HepG2 (cell line): ENCODE measurements around the gene SYT1. TPM values are rescaled to one million over a fixed set of nuclear protein-coding genes. Genes with fewer than 3 reads are reported as not detected.

Experiments used
- BATF2 ChIP-seq: sonication (generic); formaldehyde crosslinking; IDR thresholded peaks from 2 replicates; pipeline ENCODE4 v1.8.0; 2022; ENCODE audit warnings: mild to moderate bottlenecking, missing genetic modification reagents, moderate library complexity
- BCLAF1 ChIP-seq: fragments of 450-650 bp; IDR thresholded peaks from 2 replicates; pipeline ENCODE4 v1.6.1; 2017; ENCODE audit warnings: mild to moderate bottlenecking
- ERF ChIP-seq: IDR thresholded peaks from 2 replicates; pipeline ENCODE4 v1.6.1; 2018; ENCODE audit warnings: missing biosample characterization, missing genetic modification reagents
- GATA4 ChIP-seq: sonication (generic); IDR thresholded peaks from 2 replicates; pipeline ENCODE4 v1.6.1; 2016; ENCODE audit warnings: antibody characterized with exemption, low read depth, borderline replicate concordance
- IKZF4 ChIP-seq: sonication (generic); formaldehyde crosslinking; IDR thresholded peaks from 2 replicates; pipeline ENCODE4 v1.5.1; 2020; ENCODE audit warnings: borderline replicate concordance, mild to moderate bottlenecking, low read depth, missing genetic modification reagents; ENCODE audit errors: not compliant biosample characterization
- KDM5B ChIP-seq: sonication (generic); formaldehyde crosslinking; IDR thresholded peaks from 2 replicates; pipeline ENCODE4 v1.4.0; 2020; ENCODE audit warnings: missing genetic modification reagents, mild to moderate bottlenecking, borderline replicate concordance
- MAFF ChIP-seq: IDR thresholded peaks from 2 replicates; pipeline ENCODE4 v1.6.1; 2011; ENCODE audit warnings: low read depth, low read length, improper control_type of control experiment
- MYNN ChIP-seq: sonication (generic); formaldehyde crosslinking; IDR thresholded peaks from 2 replicates; pipeline ENCODE4 v1.4.0; 2020; ENCODE audit warnings: mild to moderate bottlenecking, low read depth, missing genetic modification reagents
- NFYB ChIP-seq: sonication (generic); formaldehyde crosslinking; IDR thresholded peaks from 2 replicates; pipeline ENCODE4 v1.4.0; 2020; ENCODE audit warnings: missing genetic modification reagents
- SOX5 ChIP-seq: IDR thresholded peaks from 2 replicates; pipeline ENCODE4 v1.6.1; 2016; ENCODE audit warnings: borderline replicate concordance
- THYN1 ChIP-seq: sonication (generic); formaldehyde crosslinking; IDR thresholded peaks from 2 replicates; pipeline ENCODE4 v1.8.1; 2023; ENCODE audit warnings: low read depth, mild to moderate bottlenecking, moderate library complexity, missing genetic modification reagents, borderline replicate concordance
- TRIM24 ChIP-seq: sonication (generic); formaldehyde crosslinking; IDR thresholded peaks from 2 replicates; pipeline ENCODE4 v1.8.0; 2022; ENCODE audit warnings: mild to moderate bottlenecking, missing genetic modification reagents
- XBP1 ChIP-seq: sonication (generic); formaldehyde crosslinking; IDR thresholded peaks from 2 replicates; pipeline ENCODE4 v1.5.0; 2020; ENCODE audit warnings: missing genetic modification reagents
- ZBTB38 ChIP-seq: sonication (generic); formaldehyde crosslinking; IDR thresholded peaks from 2 replicates; pipeline ENCODE4 v1.5.1; 2020; ENCODE audit warnings: mild to moderate bottlenecking, missing genetic modification reagents
- ZFAT ChIP-seq: sonication (generic); formaldehyde crosslinking; conservative IDR thresholded peaks from 2 replicates; pipeline ENCODE4 v1.8.1; 2023; ENCODE audit warnings: missing genetic modification reagents, inconsistent platforms
- ZMYM2 ChIP-seq: sonication (generic); formaldehyde crosslinking; IDR thresholded peaks from 2 replicates; pipeline ENCODE4 v1.8.0; 2022; ENCODE audit warnings: mild to moderate bottlenecking, missing genetic modification reagents
- ZNF121 ChIP-seq: sonication (generic); formaldehyde crosslinking; IDR thresholded peaks from 2 replicates; pipeline ENCODE4 v1.5.0; 2020; ENCODE audit warnings: mild to moderate bottlenecking, missing genetic modification reagents
- ZNF18 ChIP-seq: sonication (generic); formaldehyde crosslinking; IDR thresholded peaks from 2 replicates; pipeline ENCODE4 v1.8.0; 2022; ENCODE audit warnings: mild to moderate bottlenecking, missing genetic modification reagents; ENCODE audit not compliant: insufficient replicate concordance
- ZNF530 ChIP-seq: sonication (generic); formaldehyde crosslinking; IDR thresholded peaks from 2 replicates; pipeline ENCODE4 v1.5.0; 2020; ENCODE audit warnings: low read depth, mild to moderate bottlenecking, missing genetic modification reagents
- ZXDC ChIP-seq: sonication (generic); formaldehyde crosslinking; IDR thresholded peaks from 2 replicates; pipeline ENCODE4 v1.5.0; 2020; ENCODE audit warnings: mild to moderate bottlenecking, missing genetic modification reagents
- polyA plus RNA-seq, 8 experiments: library from polyadenylated mRNA; depleted of rRNA in 3 of 8; stranded (reverse) in 7 of 8; unstranded in 1 of 8; fragments of >200 nt; fragmentation: Illumina TruSeq in 4 of 8; extraction: Trizol in 4 of 8; gene quantifications; 2 replicates each; pipeline versions ENCODE4 v1.2.1 to v1.2.3, GENCODE V29; 2011 to 2016; ENCODE audit warnings: low read depth in 4 of 8, missing spikeins in 1 of 8, mixed read lengths in 1 of 8; ENCODE audit not compliant: insufficient read depth in 1 of 8
- total RNA-seq, 5 experiments: library from RNA; depleted of rRNA; stranded (reverse); fragments of >200 nt; fragmentation: Illumina TruSeq; extraction: Trizol; gene quantifications; 2 replicates each; pipeline ENCODE4 v1.2.3, GENCODE V29; 2016; ENCODE audit warnings: low read depth in 1 of 5

Gene SYT1
- total and polyA plus RNA-seq, 2 of the 13 experiments (the other 11 are each of a cell fraction or from before 2014, with no cell fraction given): not detected

GRCh38 chr12:79424109-79424721, 559.6 kb downstream of the SYT1 start (continued):
- TF ChIP-seq ZNF18 (CRISPR knock-in tag) (no peak), SOX5 (CRISPR knock-in tag) (peak; percentile 96), ZMYM2 (CRISPR knock-in tag) (no peak), BATF2 (no peak), TRIM24 (CRISPR knock-in tag) (no peak), KDM5B (CRISPR knock-in tag) (no peak), IKZF4 (CRISPR knock-in tag) (no peak), ZBTB38 (CRISPR knock-in tag) (no peak), ERF (CRISPR knock-in tag) (0 out of 2 replicates have a peak, but pooled peaks have one; percentile 55), ZFAT (no peak), MYNN (CRISPR knock-in tag) (no peak), ZXDC (CRISPR knock-in tag) (no peak), THYN1 (CRISPR knock-in tag) (no peak), MAFF (peak; percentile 52; the same call in 1 of the 2 replicates), XBP1 (CRISPR knock-in tag) (no peak), BCLAF1 (no peak), ZNF530 (CRISPR knock-in tag) (no peak), NFYB (no peak), GATA4 (peak; percentile 67; the same call in 1 of the 2 replicates), ZNF121 (CRISPR knock-in tag) (no peak)
